GM18907 (cell line): ENCODE measurements around the gene ATP6V0A1.
"Not testable (repeated sequence)": the region's sequence is repeated elsewhere in the genome, so short reads cannot be mapped to it uniquely, and the experiment has no call there.

Source experiments
- ATAC-seq: cut with Tn5 transposase; IDR thresholded peaks from one replicate; pipeline ENCODE4 v1.9.1; 2021; ENCODE audit warnings: mild to moderate bottlenecking, moderate library complexity; ENCODE audit not compliant: unreplicated experiment

Gene ATP6V0A1

GRCh38 chr17:42436391-42436790 lies 22.3 kb upstream of the ATP6V0A1 start:
- no peak for ATAC-seq

GRCh38 chr17:42438600-42439567 lies 19.8 kb upstream of the ATP6V0A1 start:
- ATAC-seq = no peak

DNA sequence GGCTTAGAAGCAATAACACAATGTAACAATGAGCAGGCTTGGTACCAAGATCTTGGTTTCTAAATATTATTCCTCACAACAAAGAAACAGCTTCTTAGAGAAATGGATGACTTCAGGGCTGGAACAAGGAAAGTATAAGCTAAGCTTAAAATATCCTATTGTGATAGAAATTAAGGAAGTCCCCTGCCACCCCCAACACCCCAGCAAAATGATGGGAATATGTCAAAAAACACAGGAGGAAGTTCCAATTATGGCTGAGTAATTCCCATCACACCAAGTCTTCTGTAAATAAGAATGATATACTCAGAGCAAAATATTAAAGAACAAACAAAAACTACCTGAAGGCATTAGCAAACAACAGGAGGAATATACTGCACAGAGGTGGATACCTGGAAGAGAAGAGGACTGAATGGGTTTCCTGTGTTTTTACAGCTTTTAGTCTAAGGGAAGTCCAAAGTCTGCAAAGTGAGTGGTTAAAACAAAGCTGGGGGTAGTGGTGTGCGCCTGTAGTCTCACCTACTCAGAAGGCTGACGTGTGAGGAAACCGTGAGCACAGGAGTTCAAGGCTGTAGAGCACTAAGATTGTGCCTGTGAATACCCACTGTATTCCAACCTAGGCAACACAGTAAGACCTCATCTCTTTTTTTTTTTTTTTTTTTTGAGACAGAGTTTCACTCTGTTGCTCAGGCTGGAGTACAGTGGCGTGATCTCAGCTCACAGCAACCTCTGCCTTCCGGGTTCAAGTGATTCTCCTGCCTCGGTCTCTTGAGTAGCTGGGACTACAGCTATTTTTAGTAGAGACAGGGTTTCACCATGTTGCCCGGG lies 17.1 kb upstream of the ATP6V0A1 start:
- no peak for ATAC-seq

DNA sequence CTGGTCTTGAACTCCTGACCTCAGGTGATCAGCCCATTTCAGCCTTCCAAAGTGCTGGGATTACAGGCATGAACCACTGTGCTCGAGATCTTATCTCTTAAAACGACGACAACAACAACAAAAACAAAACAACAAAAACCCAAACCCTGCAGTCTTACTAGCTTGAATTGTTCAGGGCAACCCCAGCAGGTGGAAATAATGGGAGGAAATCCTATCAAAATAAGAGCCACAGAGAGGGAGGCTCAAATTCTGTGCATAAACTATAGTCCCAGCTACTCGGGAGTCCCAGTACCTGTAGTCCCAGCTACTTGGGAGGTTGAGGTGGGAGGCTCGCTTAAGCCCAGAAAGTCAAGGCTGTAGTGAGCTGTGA lies 16.5 kb upstream of the ATP6V0A1 start:
- ATAC-seq = no peak

- ATAC-seq = not testable (repeated sequence)
These were observed 9.5 kb upstream of the ATP6V0A1 start for GRCh38 chr17:42449176-42449575.

DNA sequence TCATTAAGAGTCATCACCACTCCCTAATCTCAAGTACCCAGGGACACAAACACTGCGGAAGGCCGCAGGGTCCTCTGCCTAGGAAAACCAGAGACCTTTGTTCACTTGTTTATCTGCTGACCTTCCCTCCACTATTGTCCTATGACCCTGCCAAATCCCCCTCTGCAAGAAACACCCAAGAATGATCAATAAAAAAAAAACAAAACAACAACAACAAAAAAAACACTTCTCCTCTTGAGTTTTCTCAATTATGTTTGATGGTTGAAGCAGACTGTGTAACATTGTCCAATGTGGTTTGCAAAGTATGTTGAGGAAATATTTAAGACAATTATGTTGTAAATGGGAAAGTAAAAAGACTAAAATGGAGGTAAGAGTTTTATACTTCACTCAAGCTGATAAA lies 8.8 kb upstream of the ATP6V0A1 start:
- not testable (repeated sequence) for ATAC-seq

- ATAC-seq = not testable (repeated sequence)
These were observed 7.4 kb upstream of the ATP6V0A1 start for GRCh38 chr17:42451270-42451669.

- no peak for ATAC-seq
These were observed 5.2 kb upstream of the ATP6V0A1 start for GRCh38 chr17:42453439-42453838.

DNA sequence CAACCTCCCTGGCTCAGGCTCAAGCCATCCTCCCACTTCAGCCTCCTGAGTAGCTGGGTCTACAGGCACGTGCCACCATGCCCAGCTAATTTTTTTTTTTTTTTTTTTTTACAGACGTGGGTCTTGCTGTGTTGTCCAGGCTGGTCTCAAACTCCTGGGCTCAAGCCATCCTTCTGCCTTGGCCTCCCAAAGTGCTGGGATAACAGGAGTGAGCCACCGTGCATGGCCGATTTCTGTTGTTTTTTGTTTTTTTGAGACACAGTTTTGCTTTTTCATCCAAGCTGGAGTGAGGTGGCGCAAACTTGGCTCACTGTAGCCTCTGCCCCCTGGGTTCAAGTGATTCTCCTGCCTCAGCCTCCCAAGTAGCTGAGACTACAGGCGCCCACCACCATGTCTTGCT lies 3.7 kb upstream of the ATP6V0A1 start:
- ATAC-seq = not testable (repeated sequence)

- ATAC-seq = peak; percentile 29
These were observed 2.2 kb upstream of the ATP6V0A1 start for GRCh38 chr17:42456223-42457106.

DNA sequence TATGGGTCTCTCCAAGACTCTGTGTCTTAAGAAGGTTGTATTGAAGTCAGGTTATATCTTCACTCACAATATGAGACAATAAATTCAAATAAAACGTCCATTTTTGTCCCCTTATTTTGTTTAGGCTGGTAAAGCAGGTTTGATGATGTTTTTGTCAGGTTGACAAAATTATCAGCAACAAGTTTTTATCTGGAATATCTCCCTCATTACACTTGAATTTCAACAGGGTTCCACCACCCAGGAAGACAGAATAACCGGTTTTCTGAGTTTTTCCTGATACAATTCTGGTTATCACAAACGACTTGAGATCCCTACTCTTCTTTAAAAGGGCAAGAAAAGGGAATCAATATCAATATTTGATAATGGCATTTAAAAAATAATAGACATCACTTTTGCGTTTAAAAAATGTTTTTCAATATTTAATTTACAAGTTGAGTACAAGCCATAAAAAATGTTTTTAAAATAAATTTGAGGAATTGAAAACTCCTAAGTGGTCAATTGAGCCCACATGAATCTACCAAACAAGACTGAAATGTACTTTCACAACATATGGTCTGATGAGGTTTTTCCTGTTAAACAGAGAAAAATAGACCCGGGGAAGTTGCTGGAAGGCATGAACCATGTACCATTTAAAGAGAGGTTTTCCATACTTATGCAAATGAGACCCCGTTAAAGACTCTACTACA lies 1.4 kb upstream of the ATP6V0A1 start:
- no peak for ATAC-seq

DNA sequence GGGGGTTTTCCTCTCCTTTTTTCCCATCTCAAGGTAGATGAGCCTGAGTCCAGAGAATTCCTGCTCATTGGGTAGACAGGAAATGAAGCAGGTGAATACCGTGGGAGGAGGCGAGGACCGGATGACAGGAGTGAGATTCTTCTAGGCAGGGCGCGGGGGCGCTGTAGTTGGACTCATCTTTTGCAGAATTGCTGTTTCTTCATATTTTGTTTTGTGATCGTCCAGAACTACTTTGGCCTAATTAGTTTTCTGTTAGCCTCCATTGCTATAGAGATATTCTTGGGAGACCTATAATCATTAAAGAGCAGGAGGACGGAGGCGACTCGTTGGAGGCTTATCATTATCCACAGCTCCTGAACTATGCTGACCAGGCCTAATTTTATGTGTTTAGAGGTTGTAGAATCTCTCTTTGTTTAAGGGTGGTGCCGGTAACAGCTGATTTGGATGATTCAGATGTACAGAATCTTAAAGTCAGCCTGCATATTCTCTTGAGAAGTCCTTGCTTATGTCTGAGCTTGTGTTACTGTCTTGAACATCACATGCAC lies 650 bp downstream of the ATP6V0A1 start:
- no peak for ATAC-seq

DNA sequence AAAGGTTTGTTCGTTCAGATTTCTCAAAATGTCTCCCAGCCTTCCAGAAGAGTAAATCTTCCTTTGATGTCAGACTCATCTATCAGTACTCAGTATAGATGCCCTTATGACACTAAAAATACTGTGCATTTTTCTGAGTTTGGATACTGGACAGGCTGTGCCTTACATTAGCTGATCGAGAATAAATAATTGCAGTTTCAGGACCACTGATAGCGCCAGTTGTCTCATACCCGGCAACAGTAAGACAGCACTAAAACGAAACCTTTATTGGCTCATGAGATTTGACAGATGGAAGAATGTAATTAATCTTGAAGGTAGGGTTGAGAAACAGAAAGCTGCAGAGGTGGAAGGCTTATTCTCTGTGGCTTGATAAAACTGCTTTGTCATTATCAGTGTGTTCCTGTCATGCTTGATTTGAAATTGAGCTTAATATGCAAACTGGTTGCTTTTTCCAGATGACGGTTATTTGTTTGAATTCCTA lies 1.2 kb downstream of the ATP6V0A1 start:
- ATAC-seq = no peak

- no peak for ATAC-seq
These were observed 1.7 kb downstream of the ATP6V0A1 start for GRCh38 chr17:42460371-42460770.

GRCh38 chr17:42463976-42464400 lies 5.3 kb downstream of the ATP6V0A1 start:
- ATAC-seq = no peak

- ATAC-seq = no peak
These were observed 9.2 kb downstream of the ATP6V0A1 start for GRCh38 chr17:42467889-42468288.

- no peak for ATAC-seq
These were observed 14.2 kb downstream of the ATP6V0A1 start for GRCh38 chr17:42472709-42473521.

- ATAC-seq = no peak
These were observed 15.6 kb downstream of the ATP6V0A1 start for GRCh38 chr17:42474276-42474675.

DNA sequence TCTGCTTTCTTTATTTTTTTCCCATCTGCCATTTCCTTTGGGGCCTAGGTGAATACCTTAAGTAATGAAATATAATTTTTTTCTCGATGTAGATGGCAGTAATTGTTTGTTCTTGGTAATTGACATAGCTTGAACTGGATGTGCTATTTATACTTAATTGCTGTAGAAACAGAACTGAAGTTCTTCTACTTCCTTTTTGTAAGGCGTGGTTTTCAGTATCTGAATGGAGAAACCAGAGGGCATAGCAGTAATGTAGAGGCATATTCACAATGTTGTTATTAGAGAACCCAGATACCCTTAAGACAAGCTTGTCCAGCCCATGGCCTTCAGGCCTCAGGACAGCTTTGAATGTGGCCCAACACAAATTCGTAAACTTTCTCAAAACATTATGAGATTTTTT lies 16.4 kb downstream of the ATP6V0A1 start:
- ATAC-seq = no peak
